IPS DF 6.9 (cell line): ENCODE results near the gene VPS41.

Experiments
- DNase-seq: peaks from one replicate; pipeline ENCODE4 v3.0.0-alpha.2; 2013; ENCODE audit warnings: low read depth, low spot score
- H3K27ac ChIP-seq: one replicate; pipeline ENCODE4 v1.5.1; 2013; ENCODE audit warnings: low read length, control low read depth
- H3K27me3 ChIP-seq: 2 replicates; pipeline ENCODE4 v1.6.1; 2013; ENCODE audit warnings: mild to moderate bottlenecking, low read length; ENCODE audit not compliant: control insufficient read depth, insufficient read depth
- H3K36me3 ChIP-seq: 2 replicates; pipeline ENCODE4 v1.6.1; 2013; ENCODE audit warnings: low read length; ENCODE audit not compliant: control insufficient read depth, insufficient read depth
- H3K4me1 ChIP-seq: 2 replicates; pipeline ENCODE4 v1.6.1; 2013; ENCODE audit warnings: low read length; ENCODE audit not compliant: control insufficient read depth, insufficient read depth
- H3K4me3 ChIP-seq: 2 replicates; pipeline ENCODE4 v1.5.1; 2013; ENCODE audit warnings: mild to moderate bottlenecking, low read length
- H3K9me3 ChIP-seq: 2 replicates; pipeline ENCODE4 v1.6.1; 2013; ENCODE audit warnings: low read length, inconsistent platforms; ENCODE audit not compliant: control insufficient read depth, insufficient read depth
- WGBS: extraction: QIAGEN DNeasy Blood & Tissue Kit; methylation state at CpG from one replicate; pipeline ENCODE4 v1.1.7; 2013; ENCODE audit warnings: mixed read lengths, missing lambda C conversion rate; ENCODE audit not compliant: insufficient read length, insufficient coverage; 5-methylcytosine and 5-hydroxymethylcytosine counted together

Gene VPS41

GRCh38 chr7:38883706-38884105 lies 25.3 kb downstream of the VPS41 start:
- H3K27ac ChIP-seq = no peak overlapping the region
- no peak overlapping the region for H3K4me3 ChIP-seq
- H3K9me3 ChIP-seq = no peaks in the 10 kb centered on the region
- DNase-seq = no peak
- no peaks in the 10 kb centered on the region; the same call in 1 of the 2 replicates for H3K36me3 ChIP-seq
- H3K4me1 ChIP-seq = peaks cover 2% of the 10 kb centered on the region; the same call in 1 of the 2 replicates
- WGBS = no CpG with 5 or more reads among the region's 1 CpG
- no peaks in the 10 kb centered on the region for H3K27me3 ChIP-seq

DNA sequence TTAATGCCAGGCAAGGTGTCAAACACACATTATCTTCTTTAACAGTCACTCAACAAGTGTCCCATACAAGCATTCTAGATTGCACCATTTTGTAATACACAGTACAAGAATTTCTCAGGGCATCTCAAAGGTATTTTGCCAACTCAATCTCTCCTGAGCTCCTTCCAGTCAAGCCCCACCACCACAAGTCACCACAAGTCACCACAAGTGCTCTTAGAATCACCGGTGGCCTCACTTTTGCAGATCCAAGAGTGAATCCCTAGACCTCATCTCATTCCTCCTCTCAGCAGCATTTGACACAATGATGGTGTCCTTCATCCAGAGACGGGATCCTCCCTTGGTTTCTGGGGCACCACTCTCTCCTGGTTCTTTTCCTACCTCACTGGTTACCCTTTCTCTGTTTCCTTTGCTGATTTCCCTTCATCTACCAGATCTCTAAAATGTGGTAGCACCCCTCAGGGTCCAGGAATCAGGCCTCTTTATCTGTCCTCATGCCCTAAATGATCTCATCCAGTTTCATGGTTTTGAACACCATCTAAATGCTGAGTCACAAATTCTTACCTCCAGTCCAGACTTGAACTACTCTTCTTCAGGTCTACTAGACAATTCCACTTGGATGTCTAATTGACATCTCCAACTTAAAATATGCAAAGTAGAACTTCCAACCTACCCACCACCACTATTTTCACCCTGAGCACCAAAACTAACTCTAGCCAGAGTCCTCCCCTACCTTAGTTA lies 26.9 kb downstream of the VPS41 start:
- peaks cover 4% of the 10 kb centered on the region; the same call in 1 of the 2 replicates for H3K4me1 ChIP-seq
- H3K27ac ChIP-seq = no peak overlapping the region
- no CpG with 5 or more reads among the region's 2 CpGs for whole genome bisulfite sequencing
- H3K4me3 ChIP-seq = no peak overlapping the region
- no peaks in the 10 kb centered on the region; the same call in 1 of the 2 replicates for H3K36me3 ChIP-seq
- H3K9me3 ChIP-seq = no peaks in the 10 kb centered on the region
- H3K27me3 ChIP-seq = no peaks in the 10 kb centered on the region
- no peak for DNase-seq

- Histone ChIP-seq H3K27ac (no peak overlapping the region), H3K27me3 (no peaks in the 10 kb centered on the region), H3K4me1 (peaks cover 2% of the 10 kb centered on the region; the same call in 1 of the 2 replicates), H3K4me3 (no peak overlapping the region), H3K36me3 (no peaks in the 10 kb centered on the region; the same call in 1 of the 2 replicates), H3K9me3 (no peaks in the 10 kb centered on the region)
- no peak for DNase-seq
- no CpG with 5 or more reads among the region's 3 CpGs for WGBS
These were observed 28.0 kb downstream of the VPS41 start for GRCh38 chr7:38881015-38881414.

DNA sequence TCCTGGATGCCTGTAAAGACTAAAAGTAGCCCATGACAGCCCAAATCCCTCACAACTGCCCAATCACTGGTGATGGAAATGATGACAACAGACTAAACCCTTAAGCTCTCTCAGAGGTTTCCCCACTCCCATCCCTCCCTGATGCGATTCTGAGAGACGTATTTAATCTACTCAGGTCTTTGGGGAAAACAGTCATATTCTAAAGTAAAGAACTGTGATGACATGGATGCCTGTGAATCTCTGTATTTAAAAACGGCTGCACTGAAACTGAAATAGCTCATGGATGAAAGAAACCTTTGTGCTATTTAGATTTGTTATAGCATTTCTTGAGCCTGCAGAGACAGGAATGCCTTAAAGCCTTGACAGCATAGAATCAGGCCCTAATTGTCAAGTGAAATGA lies 28.5 kb downstream of the VPS41 start:
- H3K4me1 ChIP-seq = peaks cover 2% of the 10 kb centered on the region; the same call in 1 of the 2 replicates
- H3K4me3 ChIP-seq = no peak overlapping the region
- WGBS = no CpG with 5 or more reads among the region's 3 CpGs
- no peaks in the 10 kb centered on the region for H3K9me3 ChIP-seq
- no peaks in the 10 kb centered on the region for H3K27me3 ChIP-seq
- DNase-seq = no peak
- H3K27ac ChIP-seq = no peak overlapping the region
- H3K36me3 ChIP-seq = no peaks in the 10 kb centered on the region; the same call in 1 of the 2 replicates

GRCh38 chr7:38880035-38880434 lies 29.0 kb downstream of the VPS41 start:
- no peak for DNase-seq
- Histone ChIP-seq H3K36me3 (no peaks in the 10 kb centered on the region; the same call in 1 of the 2 replicates), H3K27ac (no peak overlapping the region), H3K4me3 (no peak overlapping the region), H3K27me3 (no peaks in the 10 kb centered on the region), H3K4me1 (peaks cover 2% of the 10 kb centered on the region; the same call in 1 of the 2 replicates), H3K9me3 (no peaks in the 10 kb centered on the region)
- WGBS = no CpG with 5 or more reads among the region's 1 CpG

GRCh38 chr7:38878694-38879457 lies 30.1 kb downstream of the VPS41 start:
- no peaks in the 10 kb centered on the region for H3K9me3 ChIP-seq
- H3K4me1 ChIP-seq = peaks cover 2% of the 10 kb centered on the region; the same call in 1 of the 2 replicates
- no peaks in the 10 kb centered on the region; the same call in 1 of the 2 replicates for H3K36me3 ChIP-seq
- H3K4me3 ChIP-seq = no peak overlapping the region
- H3K27me3 ChIP-seq = no peaks in the 10 kb centered on the region
- no CpG with 5 or more reads among the region's 8 CpGs for WGBS
- DNase-seq = no peak
- H3K27ac ChIP-seq = no peak overlapping the region

GRCh38 chr7:38873433-38873832 lies 35.6 kb downstream of the VPS41 start:
- H3K4me1 ChIP-seq = peaks cover 2% of the 10 kb centered on the region; the same call in 1 of the 2 replicates
- H3K4me3 ChIP-seq = no peak overlapping the region
- H3K27me3 ChIP-seq = no peaks in the 10 kb centered on the region
- no peak overlapping the region for H3K27ac ChIP-seq
- no CpG with 5 or more reads among the region's 4 CpGs for WGBS
- H3K36me3 ChIP-seq = no peaks in the 10 kb centered on the region
- no peak for DNase-seq
- no peaks in the 10 kb centered on the region for H3K9me3 ChIP-seq

DNA sequence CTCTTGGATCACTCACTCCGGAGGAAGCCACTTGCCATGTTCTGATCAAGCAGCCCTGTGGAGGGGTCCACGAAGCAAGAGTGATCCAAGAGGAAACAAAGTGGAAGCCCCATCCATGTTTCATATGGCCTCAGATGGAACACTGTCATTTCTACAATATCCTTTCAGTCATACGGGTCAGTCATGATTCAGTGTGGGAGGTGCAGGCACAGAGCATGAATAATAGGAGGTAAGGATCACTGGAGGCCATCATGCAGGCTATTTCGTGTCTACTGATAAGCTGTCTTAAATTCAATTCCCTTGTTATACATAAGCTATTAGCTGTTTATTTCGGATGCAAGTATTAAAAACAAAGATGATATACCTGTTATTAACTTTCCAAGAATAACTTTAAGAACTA lies 36.8 kb downstream of the VPS41 start:
- no peaks in the 10 kb centered on the region for H3K36me3 ChIP-seq
- H3K4me3 ChIP-seq = no peak overlapping the region
- no peaks in the 10 kb centered on the region for H3K4me1 ChIP-seq
- H3K9me3 ChIP-seq = no peaks in the 10 kb centered on the region
- WGBS = no CpG with 5 or more reads among the region's 5 CpGs
- no peak for DNase-seq
- no peak overlapping the region for H3K27ac ChIP-seq
- no peaks in the 10 kb centered on the region for H3K27me3 ChIP-seq

- H3K27ac ChIP-seq = no peak overlapping the region
- H3K27me3 ChIP-seq = no peaks in the 10 kb centered on the region
- no peak for DNase-seq
- H3K36me3 ChIP-seq = no peaks in the 10 kb centered on the region
- no CpG with 5 or more reads among the region's 3 CpGs for WGBS
- no peaks in the 10 kb centered on the region for H3K4me1 ChIP-seq
- no peak overlapping the region for H3K4me3 ChIP-seq
- H3K9me3 ChIP-seq = no peaks in the 10 kb centered on the region
These were observed 38.8 kb downstream of the VPS41 start for GRCh38 chr7:38870147-38870546.

- whole genome bisulfite sequencing = no CpG with 5 or more reads among the region's 7 CpGs
- no peak overlapping the region for H3K4me3 ChIP-seq
- H3K4me1 ChIP-seq = no peaks in the 10 kb centered on the region
- H3K27me3 ChIP-seq = no peaks in the 10 kb centered on the region
- no peaks in the 10 kb centered on the region for H3K36me3 ChIP-seq
- H3K27ac ChIP-seq = no peak overlapping the region
- H3K9me3 ChIP-seq = no peaks in the 10 kb centered on the region
- DNase-seq = no peak
These were observed 45.2 kb downstream of the VPS41 start for GRCh38 chr7:38863601-38864291.
